ENCODE measurements around the gene PDIA5. TPM values are rescaled to one million over a fixed set of nuclear protein-coding genes. Genes with fewer than 3 reads are reported as not detected.

Gene PDIA5
- total RNA-seq, 1 experiment from 2014 or later: 50.8 TPM

- Histone ChIP-seq H3K4me2 (ENCODE audit: low read length) (no peak overlapping the region), H3K79me2 (ENCODE audit: insufficient read depth, low read length) (no peaks in the 10 kb centered on the region), H3K4me1 (ENCODE audit: control insufficient read depth in 1 of 2, insufficient read depth in 2 of 2, low read length in 2 of 2) (peaks cover 0 to 13% of the 10 kb centered on the region in 2 experiments; a peak in 2 of 4 replicates), H3K9ac (ENCODE audit: low read length) (no peak overlapping the region), H3K27me3 (ENCODE audit: insufficient read depth, low read length) (peaks cover 4% of the 10 kb centered on the region; the same call in 1 of the 2 replicates), H2AFZ (ENCODE audit: low read depth, low read length, poor library complexity, severe bottlenecking) (no peak overlapping the region), H3K4me3 (replicated peaks in 1 of 2; ENCODE audit: low read depth in 1 of 2, low read length in 2 of 2) (no peak overlapping the region), H3K36me3 (ENCODE audit: control insufficient read depth in 1 of 2, insufficient read depth in 2 of 2, low read length in 2 of 2) (no peaks in the 10 kb centered on the region), H3K27ac (ENCODE audit: low read depth, low read length) (no peak overlapping the region), H3K9me2 (ENCODE audit: insufficient read depth) (no peaks in the 10 kb centered on the region), H3K9me3 (ENCODE audit: control insufficient read depth in 1 of 2, insufficient read depth in 1 of 2, low read depth in 1 of 2, low read length in 2 of 2) (no peaks in the 10 kb centered on the region), H4K20me1 (ENCODE audit: insufficient read depth) (no peaks in the 10 kb centered on the region)
- ChIA-PET POLR2A (no interaction called here), CTCF (no interaction called here), RAD21 (ENCODE audit: low non-redundant PET in 1 of 2, low total read pairs in 2 of 2, uncharacterized antibody in 2 of 2, unreplicated experiment in 2 of 2) (no interaction called here)
- TF ChIP-seq TCF7L2 (IDR thresholded peaks at IDR 0.05; ENCODE audit: borderline replicate concordance, extremely low read depth, insufficient read depth, insufficient read length) (no peak), MAX (IDR thresholded peaks at IDR 0.05) (no peak), JUND (IDR thresholded peaks at IDR 0.05) (no peak), ELF1 (IDR thresholded peaks at IDR 0.05; ENCODE audit: borderline replicate concordance, low read depth) (no peak), RAD21 (IDR thresholded peaks at IDR 0.05; ENCODE audit: low read depth) (no peak), ZFX (IDR thresholded peaks at IDR 0.05) (no peak), CTCF (IDR thresholded peaks at IDR 0.05 in 2 of 3, conservative IDR thresholded peaks at IDR 0.05 in 1 of 3; ENCODE audit: borderline replicate concordance in 1 of 3, insufficient read depth in 1 of 3, low read depth in 2 of 3, low read length in 2 of 3) (no peak), EGR1 (IDR thresholded peaks at IDR 0.05; ENCODE audit: low read depth) (no peak), CEBPB (IDR thresholded peaks at IDR 0.05; ENCODE audit: low read depth) (no peak), SRF (IDR thresholded peaks at IDR 0.05; ENCODE audit: low read depth) (no peak), POLR2AphosphoS5 (IDR thresholded peaks at IDR 0.05; ENCODE audit: low read depth, low read length) (no peak), REST (IDR thresholded peaks at IDR 0.05; ENCODE audit: low read depth) (no peak), ZBTB33 (IDR thresholded peaks at IDR 0.05; ENCODE audit: extremely low read depth, insufficient replicate concordance, low read length) (no peak), SIN3A (IDR thresholded peaks at IDR 0.05; ENCODE audit: low read depth) (no peak), POLR2A (IDR thresholded peaks at IDR 0.05; ENCODE audit: borderline replicate concordance, extremely low read depth, insufficient read depth, insufficient read length) (no peak), ATF3 (IDR thresholded peaks at IDR 0.05) (no peak), SP1 (IDR thresholded peaks at IDR 0.05; ENCODE audit: low read depth) (no peak), EZH2 (IDR thresholded peaks at IDR 0.05) (no peak)
- no TSS peak for BruUV-seq (replicated peaks)
- ATAC-seq (no peak), DNase-seq (ENCODE audit: low read depth, low spot score) (no peak)
- intact Hi-C loops (cut with micrococcal nuclease): no loop called here
These were observed 11.9 kb upstream of the PDIA5 start for GRCh38 chr3:123054931-123055330.

Data from HCT116 (cell line).